DOHH2 (cell line): ENCODE data around the gene GRID1.

Experiments used
- EZH2phosphoT487 ChIP-seq: fragments of 200-600 bp; sonication (generic); IDR thresholded peaks from 2 replicates; pipeline ENCODE4 v1.6.1; 2017; ENCODE audit warnings: borderline replicate concordance, mild to moderate bottlenecking, antibody characterized with exemption, low read length, moderate library complexity, mixed read lengths
- TF ChIP-seq, protein P1 (sequence below): fragments of 200-600 bp; sonication (generic); IDR thresholded peaks from one replicate; pipeline ENCODE4 v1.5.1; 2014; ENCODE audit warnings: antibody characterized with exemption, mild to moderate bottlenecking, low read depth, low read length; ENCODE audit not compliant: poor library complexity, severe bottlenecking

DNA sequence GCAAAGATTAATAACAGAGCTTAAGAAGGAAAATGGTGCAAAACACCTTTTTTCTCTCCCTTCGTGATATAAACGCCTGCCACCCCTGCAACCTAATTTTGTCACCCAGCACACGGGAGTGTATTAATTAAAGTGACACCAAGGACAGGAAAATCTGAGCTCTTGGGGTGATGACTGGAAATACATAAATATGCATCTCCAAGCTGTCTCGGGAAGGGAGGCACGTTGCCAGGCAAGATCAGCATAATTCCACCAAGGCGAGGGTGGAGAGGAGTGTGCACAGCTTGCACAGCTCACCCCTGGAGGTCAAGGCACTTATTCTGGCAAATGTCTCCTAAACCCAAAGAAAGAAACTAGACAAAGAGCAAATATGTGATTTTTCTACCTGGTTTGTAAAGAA lies 700.9 kb downstream of the GRID1 start:
- TF ChIP-seq, protein P1, sequence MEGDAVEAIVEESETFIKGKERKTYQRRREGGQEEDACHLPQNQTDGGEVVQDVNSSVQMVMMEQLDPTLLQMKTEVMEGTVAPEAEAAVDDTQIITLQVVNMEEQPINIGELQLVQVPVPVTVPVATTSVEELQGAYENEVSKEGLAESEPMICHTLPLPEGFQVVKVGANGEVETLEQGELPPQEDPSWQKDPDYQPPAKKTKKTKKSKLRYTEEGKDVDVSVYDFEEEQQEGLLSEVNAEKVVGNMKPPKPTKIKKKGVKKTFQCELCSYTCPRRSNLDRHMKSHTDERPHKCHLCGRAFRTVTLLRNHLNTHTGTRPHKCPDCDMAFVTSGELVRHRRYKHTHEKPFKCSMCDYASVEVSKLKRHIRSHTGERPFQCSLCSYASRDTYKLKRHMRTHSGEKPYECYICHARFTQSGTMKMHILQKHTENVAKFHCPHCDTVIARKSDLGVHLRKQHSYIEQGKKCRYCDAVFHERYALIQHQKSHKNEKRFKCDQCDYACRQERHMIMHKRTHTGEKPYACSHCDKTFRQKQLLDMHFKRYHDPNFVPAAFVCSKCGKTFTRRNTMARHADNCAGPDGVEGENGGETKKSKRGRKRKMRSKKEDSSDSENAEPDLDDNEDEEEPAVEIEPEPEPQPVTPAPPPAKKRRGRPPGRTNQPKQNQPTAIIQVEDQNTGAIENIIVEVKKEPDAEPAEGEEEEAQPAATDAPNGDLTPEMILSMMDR = no peak
- TF ChIP-seq EZH2phosphoT487 = no peak
